Measurements from ENCODE around the gene AGO3.

DNA sequence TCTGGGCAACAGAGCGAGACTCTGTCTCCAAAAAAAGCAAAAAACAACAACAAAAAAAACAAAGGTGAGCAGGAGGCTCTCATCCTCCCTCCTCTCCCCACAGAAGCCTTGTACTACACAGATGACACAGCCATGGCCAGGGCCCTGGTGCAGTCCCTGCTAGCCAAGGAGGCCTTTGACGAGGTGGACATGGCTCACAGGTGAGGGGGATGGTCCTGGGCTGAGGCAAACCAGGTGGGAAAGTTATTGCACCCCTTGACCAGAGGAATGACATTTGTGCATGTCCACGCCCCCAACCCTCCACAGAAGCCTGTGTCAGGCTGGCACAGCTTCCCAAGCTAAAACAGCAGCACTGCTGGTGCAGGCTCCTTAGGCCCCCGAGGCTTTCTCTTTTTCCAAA lies 160.2 kb downstream of the AGO3 start:
- no peak for TF ChIP-seq CTCF (conservative IDR thresholded peaks at IDR 0.05)
- TF ChIP-seq ZFX (IDR thresholded peaks at IDR 0.05) = no peak
